NCI-H446 treated with DMSO at 0.1 percent for 48 hours (cell line): ENCODE data around the gene SEMA5B.

Source experiments
- DNase-seq: peaks from one replicate; lab custom pipeline; 2025; lab: John Stamatoyannopoulos, UW

Gene SEMA5B

DNA sequence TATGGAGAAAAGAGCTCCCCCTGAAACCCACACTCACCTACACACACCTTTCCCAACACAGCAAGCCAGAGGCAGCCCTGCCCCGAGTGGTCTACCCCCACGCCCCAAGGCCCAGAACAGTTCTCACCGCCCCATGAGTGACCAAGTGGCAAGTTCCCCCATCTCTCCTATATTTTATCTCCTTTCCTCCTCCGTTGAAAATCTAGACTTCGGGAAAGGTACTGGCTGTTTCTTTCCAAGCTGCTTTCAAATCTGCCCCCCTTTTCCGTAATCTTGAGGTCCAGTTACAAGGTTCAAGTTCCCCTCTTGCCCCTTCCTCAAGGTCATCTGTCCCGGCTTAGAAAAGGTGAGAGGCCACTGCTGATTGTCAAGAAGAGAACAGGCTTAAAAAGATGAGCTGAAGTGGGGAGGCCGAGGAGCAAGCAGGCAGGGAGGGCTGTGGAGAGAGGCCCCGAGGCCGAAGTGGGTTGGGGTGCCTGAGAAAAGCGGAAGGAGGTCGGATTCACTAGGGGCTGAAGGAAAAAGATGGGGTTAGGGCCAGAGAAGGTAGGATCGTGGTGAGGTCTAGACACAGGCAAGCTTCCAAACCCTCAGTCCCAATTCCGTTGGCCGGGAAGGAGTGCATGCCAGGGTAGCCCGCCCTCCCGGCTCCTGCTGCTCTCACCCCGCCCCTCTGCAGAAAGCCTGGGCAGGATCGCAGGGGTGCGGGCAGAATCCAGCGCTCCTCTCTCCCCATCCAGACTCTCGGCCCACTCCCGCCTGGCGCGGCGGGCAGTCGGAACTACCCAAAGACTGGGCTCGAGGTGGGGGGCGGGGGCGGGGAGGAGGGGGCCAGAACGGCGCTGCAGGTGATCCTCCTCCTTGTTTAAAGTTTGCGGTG is 1.7 kb downstream of the SEMA5B start:
- no peak for DNase-seq

DNA sequence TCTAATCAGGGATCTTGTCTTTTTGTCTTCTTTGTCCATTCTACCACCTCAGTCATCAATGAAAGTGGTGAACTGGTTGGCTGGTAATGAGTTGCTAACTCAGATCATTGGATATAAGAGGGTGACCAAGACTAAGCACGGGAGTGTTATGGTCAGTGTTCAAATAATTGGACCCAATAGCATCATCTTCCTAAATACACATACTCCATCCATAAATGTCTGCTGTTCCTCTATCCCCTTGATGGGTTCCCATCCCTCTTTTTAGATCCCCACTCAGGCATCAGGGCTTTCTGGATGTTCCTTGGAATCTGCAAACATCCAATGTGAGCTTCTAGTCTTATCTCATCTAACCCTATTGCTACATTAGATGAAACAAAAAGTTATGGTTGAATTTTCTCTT is 3.5 kb downstream of the SEMA5B start:
- no peak for DNase-seq

- DNase-seq, result no peak
Observed at GRCh38 chr3:123021996-123022510, 5.5 kb downstream of the SEMA5B start.

GRCh38 chr3:123021388-123021787 is 6.2 kb downstream of the SEMA5B start:
- DNase-seq, result no peak

- no peak for DNase-seq
Observed at GRCh38 chr3:123020709-123021108, 6.9 kb downstream of the SEMA5B start.

GRCh38 chr3:123019591-123019990 is 8.0 kb downstream of the SEMA5B start:
- DNase-seq, result no peak

DNA sequence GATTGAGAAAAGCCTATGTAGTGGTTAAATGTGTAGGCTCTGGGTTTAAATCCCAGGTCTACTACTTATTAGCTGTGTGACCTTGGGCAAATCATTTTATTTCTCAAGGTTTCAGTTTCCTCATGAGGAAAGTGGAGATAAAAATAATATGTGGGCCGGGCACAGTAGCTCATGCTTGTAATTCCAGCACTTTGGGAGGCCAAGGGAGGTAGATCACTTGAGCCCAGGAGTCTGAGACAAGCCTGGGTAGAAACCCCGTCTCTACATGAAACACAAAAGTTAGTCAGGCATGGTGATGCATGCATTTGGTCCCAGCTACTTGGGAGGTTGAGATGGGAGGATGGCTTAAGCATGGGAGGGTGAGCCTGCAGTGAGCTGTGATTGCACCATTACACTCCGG is 8.4 kb downstream of the SEMA5B start:
- DNase-seq, result no peak

DNA sequence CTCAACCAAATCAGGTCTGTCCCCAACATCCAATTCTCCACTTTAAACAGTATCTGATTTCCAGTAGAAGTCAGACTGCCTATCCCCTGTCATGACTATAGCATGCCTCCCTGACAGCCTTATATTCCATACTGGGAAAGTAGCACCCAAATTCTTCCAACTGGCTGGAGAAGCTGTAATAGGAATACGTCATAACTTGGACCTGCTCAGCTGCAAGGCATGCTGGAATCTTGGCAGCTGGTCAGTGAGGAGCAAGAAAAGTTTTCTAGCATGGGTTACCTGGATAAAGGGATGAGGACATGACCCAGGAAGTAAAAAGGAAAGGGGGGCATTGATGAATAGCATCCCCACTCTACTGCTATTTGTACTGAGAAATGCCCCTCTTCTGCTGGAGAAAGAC is 8.9 kb downstream of the SEMA5B start:
- DNase-seq, result no peak

GRCh38 chr3:123015596-123015995 is 12.0 kb downstream of the SEMA5B start:
- DNase-seq, result no peak

DNA sequence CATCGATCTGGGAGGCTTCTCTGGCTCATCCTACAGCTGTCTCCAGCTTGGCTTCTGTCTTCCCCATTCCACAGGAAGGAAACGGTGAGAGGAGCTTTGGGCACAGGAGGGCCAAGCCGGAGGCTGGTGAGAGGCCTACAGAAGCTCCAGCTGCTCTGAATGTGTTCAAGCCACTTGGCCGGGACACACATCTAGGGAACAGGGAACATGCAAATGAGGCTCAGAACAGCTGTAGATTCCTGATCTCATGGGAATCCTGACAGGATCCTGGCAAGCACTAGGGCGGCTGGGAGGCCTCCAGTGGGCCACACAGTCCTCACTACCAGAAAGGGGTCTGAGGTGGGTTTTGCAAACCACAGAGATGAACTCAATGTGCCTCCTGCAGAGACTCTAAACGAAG is 13.7 kb downstream of the SEMA5B start:
- no peak for DNase-seq

DNA sequence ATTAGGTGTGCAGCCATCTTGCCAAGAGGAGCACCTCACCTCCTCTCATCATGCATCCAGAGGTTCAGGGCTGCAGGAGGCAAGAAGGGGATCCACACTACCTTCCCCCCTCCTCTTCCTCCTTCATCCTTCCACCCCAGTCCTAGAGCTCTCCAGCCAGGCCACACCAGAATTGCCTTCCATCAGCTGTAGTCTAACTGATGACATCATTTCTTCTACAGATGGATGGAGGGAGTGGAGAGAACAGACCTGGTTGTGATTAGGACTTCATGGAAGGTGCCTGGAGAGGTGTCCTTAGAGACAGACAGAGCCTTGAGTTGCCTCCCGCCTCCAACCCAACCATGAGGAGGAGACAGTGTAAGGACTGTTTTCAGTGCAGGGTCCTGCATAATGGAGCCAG is 14.9 kb downstream of the SEMA5B start:
- no peak for DNase-seq

DNA sequence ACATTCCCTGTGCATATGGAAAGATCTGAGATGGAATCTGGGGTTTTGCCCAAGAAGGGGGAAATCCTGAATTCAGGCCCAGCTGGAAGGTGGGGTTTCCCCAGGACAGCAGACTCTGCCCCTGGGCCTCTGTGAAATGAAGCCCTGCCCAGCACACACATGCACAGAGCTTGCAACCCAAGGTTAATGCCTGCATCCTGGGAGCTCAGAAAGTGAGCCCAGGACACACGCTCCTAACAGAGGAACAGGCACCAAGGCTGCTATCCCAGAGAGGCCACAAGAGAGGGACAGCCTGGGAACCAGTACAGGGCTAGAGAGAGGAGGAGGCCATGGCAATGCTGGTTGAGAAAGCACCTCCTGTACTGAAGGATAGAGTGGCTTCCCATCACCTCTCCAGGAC is 16.1 kb downstream of the SEMA5B start:
- DNase-seq, result no peak

DNA sequence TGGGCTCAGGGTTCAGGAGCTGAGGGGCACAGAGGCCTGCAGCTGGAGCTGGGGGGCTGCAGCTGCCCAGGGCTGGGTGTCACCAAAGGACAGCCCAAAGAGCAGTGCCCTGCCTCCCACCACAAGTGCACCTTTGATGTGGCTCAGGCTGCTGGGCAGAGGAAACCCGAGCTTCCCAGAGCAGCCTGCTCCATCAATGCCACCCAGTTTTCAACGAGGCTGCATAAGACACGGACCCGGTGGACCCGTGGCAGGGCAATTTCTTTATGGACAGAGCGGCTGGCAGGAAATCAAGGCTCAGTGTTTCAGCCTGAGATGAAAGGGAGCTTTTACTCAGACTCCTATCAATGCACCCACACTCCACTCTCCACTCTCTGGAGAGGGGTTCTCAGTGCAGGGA is 18.7 kb downstream of the SEMA5B start:
- no peak for DNase-seq

DNA sequence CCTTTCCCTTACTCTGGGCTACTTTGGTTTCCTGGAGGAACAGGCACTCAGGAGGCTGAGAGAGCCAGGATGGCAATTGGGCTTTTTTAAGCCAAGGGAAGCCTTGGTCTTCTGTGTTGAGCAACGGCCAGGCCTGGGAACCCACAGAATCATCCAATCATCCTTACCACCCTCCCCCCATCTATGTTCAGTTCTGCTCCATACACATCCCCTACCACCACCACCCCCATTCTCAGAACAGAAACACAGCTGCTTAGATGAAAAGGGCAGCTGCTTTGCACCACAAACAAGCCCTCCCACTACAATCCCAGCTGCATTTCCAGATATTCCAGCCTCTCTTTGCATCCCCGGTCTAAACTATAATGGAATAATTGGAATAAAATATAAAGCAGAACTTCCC is 21.0 kb downstream of the SEMA5B start:
- DNase-seq, result no peak

DNA sequence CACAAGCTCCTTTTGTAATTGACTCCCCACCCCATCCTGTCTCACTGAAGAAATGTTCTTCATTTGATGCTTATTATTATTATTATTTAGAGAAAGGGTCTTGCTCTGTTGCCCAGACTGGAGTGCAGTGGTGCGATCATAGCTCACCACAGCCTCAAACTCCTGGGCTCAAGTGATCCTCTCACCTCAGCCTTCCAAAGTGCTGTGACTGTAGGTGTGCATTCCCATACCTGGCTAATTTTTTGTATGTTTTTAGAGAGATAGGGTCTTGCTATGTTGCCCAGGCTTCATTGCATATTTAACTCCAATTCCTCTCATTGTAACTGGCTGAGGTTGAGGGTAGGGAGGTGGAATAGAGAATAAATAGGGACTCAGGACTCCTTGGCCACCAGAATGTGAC is 22.3 kb downstream of the SEMA5B start:
- DNase-seq, result no peak

DNA sequence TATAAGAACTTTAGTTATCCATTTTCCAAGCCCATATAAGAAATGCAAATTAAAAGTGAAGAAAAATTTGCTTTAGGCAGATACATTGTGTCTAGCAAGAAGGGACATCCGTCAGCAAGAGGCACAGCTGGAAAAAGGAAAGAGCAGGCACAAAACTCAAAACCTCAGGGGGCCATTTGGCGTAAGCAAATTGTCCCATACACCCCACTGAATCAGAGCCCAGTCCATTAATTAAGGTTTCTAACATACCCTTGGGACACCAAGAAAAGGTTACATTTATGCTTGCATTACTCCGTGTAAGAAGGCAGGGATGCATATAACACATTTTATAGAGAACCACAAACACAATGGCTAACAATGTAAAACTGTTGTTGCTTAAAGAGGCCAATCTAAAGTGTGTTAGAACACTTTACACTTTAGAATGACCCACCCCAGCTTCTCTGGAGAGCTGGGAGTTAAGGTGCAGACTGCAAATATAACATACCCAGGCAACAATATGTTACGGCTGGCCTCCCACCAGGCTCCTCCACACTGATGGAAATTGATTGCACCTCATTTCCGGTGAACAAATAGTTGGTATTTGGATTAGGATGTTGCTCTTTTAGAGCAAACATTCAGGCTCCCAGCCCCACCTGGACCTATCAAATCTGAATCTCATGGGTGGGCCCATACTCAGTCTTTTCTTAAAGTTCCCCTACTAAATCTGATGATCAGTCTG is 23.2 kb downstream of the SEMA5B start:
- DNase-seq, result no peak

DNA sequence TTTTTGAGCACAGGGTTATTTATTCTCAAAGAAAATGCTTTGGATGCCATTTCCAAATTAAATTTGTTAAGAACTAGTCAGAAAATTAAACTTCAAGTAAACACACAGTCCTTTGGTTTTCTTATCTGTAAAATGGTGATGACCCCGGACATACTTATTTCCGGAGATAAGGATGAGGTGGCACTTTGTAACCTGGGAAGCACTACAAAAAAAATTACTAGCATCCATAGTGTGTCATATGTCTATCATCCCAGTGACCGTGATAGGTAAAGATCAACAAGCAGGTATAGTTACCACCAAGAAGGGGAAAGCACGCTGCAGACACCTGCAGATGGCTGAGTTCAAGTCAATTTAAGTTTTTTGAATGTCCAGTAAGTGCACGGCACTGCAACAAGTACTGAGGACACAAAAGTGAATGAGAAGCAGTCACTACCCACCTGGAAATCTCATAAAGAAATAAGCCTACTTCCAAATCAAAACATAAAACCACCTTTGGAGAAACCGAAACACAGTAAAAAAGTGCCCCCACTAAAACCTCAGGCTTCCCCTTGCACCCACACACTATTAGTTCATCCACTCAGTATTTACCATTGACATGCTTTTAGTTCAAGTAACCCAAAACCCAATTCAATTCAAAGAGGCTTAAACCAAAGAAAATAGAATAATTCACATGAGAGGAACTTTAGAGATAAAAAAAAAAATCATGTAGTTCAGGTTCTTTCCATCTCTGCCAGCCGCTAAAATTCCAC is 24.6 kb downstream of the SEMA5B start:
- DNase-seq, result no peak

GRCh38 chr3:123002100-123002748 is 25.3 kb downstream of the SEMA5B start:
- no peak for DNase-seq

DNA sequence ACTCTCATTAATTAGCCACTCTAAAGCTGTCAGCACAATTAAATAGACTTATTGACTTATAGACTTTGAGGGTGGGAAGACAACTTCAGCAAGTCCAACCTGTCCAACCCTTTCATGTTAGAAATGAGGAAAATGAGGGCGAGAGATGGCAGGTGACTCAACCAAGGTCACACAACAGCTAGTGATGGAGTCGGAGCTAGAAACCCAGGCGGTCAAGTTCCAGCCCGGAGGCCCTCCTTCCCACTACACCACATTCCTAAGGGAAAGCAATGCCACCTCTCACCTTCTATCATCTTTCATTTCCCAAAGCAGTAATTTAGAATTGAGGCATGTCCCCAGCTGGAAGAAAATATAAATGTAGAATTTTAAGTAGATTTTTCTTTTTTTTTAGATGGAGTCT is 28.7 kb downstream of the SEMA5B start:
- no peak for DNase-seq

DNA sequence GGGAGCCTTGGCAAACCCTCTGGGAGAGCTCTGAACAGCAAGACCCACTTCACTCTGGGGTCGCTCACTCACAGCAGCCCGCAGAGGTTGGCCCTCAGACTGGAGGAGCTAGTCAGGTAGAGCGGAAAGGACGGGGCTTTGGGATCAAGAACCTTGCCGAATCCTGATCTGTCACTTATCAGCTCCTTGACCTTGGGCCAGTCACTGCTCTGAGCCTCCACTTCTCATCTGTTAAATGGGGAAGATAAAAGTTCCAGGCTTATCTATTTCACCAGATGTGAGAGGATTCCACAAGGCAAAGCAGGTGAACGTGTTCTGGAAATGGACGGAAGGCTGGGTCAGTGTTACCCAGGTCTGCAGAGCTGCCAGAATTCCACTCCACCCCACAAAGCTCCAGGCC is 29.4 kb downstream of the SEMA5B start:
- DNase-seq, result no peak

DNA sequence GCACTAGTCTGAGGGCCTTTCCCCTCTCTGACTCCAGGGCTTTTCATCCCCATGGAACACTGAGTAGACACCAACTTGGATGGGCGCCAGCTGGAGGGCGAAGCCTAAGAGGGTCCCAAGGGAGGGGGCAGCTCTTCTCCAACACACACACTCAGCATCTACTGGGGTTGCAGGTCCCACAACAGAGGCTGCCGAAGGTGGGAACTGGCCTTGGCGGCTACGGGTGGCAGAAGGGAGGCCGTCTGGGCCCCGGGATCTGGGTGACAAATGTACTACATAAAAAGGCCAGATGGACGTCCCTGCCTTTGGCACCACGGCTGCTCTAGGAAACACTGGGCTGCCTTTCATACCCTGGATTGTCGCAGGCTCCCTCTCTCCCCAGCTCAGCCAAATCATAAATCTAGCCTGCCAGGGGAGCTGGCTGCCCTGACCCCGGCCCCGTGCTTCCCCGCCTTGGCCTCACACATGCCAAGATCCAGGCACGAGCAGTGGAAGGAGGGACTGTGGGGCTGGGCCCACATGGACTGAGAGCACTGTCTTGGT is 31.5 kb downstream of the SEMA5B start:
- DNase-seq, result peak; percentile 92

GRCh38 chr3:122994954-122995353 is 32.6 kb downstream of the SEMA5B start:
- no peak for DNase-seq
